Hepatocyte (in vitro differentiated cells): ENCODE results near the gene KIF5A.

Source experiments
- CTCF ChIP-seq: fragments of 200-600 bp; sonication (generic); IDR thresholded peaks from 2 replicates; pipeline ENCODE4 v1.5.1; 2016; ENCODE audit warnings: antibody characterized with exemption, mild to moderate bottlenecking; ENCODE audit not compliant: poor library complexity
- EZH2 ChIP-seq: fragments of 200-600 bp; sonication (generic); IDR thresholded peaks from 2 replicates; pipeline ENCODE4 v1.6.1; 2016; ENCODE audit warnings: antibody characterized with exemption, mild to moderate bottlenecking, borderline replicate concordance

GRCh38 chr12:57563358-57563757 lies 13.5 kb downstream of the KIF5A start:
- TF ChIP-seq CTCF (no peak), EZH2 (no peak)
